NOMO-1 treated with DMSO at 0.1 percent for 48 hours (cell line): ENCODE results near the gene GRIK1.

Experiments used
- DNase-seq: peaks from one replicate; lab custom pipeline; 2025; ENCODE audit not compliant: unreplicated experiment; lab: John Stamatoyannopoulos, UW

Gene GRIK1

DNA sequence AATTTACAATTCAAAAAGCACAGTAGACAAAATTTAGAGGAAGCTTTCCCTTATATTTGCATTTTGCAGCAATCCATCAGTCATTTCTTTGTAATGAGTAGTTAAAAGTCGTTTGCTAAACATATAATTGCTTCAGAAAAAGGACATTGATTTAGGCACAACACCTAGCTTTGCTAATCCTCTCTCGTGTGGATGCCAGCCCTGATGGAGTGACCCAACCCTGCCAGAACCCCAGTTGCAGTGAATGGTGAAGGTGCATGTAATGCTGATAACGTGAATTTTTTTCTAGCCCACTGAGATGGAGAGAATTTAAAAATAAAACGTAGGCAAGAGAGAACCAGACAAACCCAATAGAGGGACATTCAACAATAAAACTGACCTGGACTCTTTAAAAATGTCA is 263.4 kb downstream of the GRIK1 start:
- no peak for DNase-seq

DNA sequence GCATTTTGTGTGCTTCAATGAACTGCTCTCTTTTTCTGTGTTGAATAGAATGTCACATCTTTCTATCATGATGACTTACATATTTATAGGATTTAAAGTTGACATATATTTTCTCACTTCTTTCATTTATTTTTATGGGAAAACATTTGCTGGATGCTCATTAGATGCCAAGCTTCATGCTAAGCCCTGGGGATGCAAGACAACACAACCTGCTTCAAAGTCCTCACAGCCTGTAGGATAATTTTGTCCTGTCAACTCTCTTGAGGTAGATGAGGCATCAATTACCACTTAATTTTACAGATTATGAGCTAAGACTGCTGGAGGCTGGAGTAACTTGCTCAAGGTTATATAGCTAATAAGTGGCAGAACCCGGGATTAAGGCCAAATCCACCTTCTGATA is 264.3 kb downstream of the GRIK1 start:
- DNase-seq = no peak

- no peak for DNase-seq
These were observed 265.5 kb downstream of the GRIK1 start for GRCh38 chr21:29674343-29674742.

DNA sequence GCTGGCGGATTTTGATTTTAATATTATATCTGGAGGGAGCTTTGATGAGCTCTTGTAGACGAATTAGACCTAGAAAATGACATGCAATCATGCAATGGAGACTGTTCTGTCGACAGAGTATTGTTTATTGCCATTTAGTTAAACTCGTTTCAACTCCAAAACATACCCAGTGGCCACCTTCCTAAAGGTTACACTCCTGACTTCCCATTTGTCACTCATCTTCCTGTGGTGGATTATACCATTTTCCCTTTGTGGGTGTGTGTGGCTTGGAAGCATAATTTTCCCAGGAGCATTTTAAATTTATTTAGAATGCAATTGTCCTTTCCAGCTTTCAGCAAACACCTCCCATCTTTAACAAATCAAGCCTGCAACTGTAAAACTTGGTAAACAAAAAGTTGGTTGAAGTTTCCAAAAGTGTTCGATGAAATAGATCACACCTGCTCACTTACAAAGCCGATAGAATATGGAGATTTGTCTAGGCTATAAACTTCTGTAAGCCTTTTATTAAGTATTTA is 266.6 kb downstream of the GRIK1 start:
- DNase-seq = no peak

- DNase-seq = no peak
These were observed 268.1 kb downstream of the GRIK1 start for GRCh38 chr21:29671728-29672127.

DNA sequence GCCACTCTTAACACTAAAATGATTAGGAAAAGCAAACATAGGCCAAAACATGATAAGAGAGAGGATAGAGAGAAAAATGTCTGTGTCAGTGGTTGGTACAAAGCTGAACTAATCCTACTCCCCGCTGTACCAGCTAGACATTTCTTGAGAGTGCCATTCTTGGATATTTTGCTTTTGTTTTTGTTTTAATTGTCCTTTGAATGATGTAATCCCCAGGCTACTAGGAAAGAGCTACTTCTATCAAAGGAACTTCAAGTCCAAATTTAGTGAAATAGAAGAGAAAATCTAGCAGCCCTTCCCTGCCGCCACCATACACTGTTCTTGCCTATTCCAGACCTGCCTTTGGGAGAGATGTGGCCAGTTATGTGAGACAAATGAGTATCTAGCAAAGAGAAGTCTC is 269.6 kb downstream of the GRIK1 start:
- no peak for DNase-seq

- no peak for DNase-seq
These were observed 270.4 kb downstream of the GRIK1 start for GRCh38 chr21:29669416-29669815.

DNA sequence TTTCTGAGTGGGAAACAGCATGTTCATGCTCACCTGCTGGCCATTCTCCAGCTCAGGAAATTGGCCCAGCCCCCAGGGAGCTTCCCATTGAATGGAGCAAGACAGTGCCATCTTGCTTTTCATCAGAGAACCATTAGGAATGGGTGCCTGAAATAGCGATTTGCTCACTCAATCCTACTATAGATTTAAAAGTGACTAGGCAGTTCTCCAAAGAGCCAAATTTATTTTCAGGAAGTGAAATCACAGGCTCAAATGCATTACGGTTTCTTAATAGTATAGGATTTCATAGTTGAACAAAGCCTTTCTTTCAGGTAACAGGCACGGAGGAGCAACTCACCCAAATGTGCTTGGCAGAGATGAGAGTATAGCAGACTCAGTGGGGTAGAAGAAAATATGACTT is 272.1 kb downstream of the GRIK1 start:
- DNase-seq = peak; percentile 81

GRCh38 chr21:29664615-29665014 is 275.2 kb downstream of the GRIK1 start:
- DNase-seq = peak; percentile 3

DNA sequence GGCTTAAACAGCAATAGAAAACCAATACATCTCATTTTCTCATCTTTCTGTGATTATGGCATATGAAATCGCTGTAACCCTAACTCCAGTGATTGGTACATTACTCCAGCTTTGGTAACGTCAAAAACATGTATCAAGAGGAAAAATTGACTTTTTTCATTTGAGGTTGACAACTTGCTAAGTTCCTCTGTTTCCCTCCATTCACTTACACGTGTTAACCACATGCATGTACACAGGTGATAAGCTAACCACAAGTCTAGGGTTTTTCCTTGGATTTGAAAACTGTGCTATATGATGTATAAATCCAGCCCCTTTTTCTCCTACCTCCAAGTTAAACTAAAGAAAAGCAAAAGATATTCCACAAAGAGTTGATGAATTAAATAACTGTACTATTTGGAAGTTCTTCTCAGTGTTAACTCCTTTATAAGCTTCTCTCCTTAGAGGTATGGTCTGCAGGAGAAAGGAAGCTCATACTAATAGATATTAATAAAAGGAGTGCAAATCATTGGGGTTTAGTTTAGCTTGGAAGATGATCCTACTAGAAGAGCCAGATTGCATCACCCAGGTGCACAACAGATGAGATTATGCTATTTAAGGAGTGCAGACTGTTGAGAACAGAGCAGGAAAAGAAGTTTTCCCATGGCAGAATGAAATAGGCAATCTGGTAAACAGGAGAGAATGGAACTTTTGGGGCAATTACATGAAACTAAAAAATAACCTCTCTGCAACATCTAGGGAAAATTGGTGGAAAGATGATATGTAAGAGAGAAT is 277.9 kb downstream of the GRIK1 start:
- no peak for DNase-seq

DNA sequence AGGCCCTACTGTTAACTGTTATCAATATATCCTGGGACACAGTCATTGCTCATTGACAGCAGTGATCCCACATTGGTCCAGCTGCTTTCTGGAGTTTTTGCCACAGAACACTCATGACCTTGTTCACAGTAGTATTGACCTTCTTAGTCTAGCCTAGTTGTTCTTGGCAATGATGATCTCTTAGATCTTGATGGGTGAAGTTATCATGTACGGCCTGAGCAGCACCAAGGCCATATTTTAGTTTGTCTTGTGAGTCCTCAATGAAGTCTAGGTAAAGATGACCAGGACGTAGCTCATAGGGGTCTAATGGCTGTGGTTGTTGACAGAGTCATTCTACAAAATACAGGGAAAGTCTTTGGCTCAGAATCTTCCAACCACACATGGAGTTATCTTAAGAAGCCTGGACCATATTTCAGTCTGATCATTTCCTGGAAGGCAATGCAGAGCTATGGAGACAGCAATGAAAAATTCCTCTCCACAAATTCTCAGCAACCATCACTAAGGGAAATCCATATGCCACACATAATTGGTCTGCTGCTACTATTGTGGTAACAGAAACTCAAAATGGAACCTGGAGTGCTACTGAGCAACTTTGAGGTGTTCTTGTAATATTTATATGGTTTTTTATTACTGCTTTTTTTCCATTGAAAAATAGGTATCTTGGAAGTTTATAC is 279.6 kb downstream of the GRIK1 start:
- DNase-seq = no peak

GRCh38 chr21:29658934-29659203 is 280.9 kb downstream of the GRIK1 start:
- no peak for DNase-seq

- no peak for DNase-seq
These were observed 281.4 kb downstream of the GRIK1 start for GRCh38 chr21:29658177-29658933.

DNA sequence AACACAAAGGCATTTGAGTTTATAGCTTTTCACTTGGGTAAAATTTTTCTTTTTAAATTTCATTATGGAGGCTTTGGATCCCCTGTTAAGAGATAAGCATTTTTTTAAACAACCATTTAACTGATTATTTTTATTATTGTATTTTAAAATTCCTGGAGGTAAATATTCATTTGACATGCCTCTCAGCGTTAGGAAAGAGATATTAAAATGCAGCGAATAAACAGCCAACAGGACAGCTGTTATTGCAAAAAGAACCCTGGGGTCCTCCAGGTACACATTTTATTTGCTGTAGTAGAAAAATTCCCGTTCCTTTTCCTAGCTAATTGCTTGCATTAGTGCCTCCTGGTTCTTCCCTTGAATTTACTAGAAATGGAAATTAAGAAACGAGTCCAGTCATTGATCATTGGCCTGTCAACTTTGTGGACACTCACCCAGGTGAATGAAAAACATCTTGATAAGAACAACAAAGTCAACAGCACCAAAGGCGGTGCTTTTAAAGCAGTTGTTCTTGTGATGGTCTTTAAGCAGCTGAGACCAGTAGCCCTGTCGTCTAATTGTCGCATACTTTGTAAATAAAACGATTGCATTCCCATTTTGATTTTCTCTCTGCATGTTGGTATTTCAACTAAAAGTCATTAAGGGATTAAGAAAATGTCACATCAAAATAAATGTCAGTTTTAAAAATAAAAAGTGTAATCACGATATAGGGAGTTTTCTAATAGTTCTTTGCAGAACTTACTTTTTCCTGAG is 282.4 kb downstream of the GRIK1 start:
- DNase-seq = no peak

DNA sequence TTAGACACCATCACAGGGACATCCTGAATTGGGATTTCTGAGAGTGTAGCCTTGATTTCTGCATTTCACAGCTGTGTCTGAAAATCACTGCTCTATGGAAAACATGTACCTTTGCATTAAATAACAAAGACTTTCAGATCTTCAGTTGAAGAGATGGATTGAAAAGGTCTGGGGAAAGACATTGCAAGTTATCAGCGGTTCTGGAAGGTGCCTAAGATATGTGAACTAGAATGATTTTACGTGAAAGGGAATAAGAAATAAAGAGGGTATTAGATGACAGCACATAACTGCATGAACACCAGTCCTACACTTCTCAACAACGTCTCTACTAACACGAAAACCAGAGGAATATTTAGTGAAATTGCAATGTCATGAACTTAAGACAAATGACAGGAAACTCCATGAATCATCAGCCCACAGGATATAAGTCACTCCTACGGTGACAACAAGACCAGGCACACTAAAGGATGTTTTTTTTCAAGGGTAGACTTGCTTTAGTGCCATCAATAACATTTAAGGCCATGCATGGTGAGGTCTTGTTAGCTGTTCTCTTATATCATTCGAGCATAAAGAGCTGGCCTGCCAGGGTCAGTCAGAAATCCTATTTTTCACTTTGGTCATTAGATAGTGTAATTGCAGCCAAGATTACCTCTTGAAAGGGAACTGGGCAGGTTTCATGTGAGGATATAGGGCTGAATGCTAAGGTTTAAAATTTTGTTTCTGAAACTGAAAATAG is 283.1 kb downstream of the GRIK1 start:
- peak; percentile 95 for DNase-seq

- DNase-seq = no peak
These were observed 284.2 kb downstream of the GRIK1 start for GRCh38 chr21:29655577-29655976.

DNA sequence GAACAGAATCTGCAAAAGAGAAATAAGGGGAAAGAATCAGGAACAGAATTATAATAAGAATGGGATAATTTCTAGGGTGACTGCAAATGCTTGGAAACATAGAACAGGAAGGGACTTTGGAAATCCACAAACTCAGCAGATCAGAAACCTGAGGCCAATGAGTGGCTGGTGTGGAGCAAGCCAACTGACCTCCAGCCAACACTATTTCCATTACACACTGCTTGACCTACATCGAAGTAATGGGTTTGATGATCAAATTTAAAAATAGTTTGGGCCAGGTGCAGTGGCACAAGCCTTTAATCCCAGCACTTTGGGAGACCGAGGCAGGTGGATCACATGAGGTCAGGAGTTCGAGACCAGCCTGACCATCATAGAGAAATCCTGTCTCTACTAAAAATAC is 284.9 kb downstream of the GRIK1 start:
- no peak for DNase-seq

DNA sequence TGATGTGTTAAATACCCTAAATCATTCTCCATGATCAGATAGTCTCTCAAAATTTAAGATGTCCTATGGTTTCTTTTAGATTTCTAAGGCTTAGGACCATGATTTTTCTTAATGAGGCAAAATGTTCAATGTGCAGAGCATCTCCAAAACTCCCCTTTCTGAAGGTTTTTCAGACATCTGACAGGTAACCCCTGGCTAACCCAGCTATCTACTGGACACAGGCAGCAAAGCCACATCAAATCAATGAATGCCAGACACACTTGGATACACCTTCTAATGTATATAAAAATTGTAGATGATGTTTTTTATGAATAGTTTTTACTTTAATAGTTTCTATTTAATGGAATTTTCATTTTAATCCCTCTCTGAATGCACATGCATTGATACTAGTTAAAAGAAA is 285.6 kb downstream of the GRIK1 start:
- no peak for DNase-seq

DNA sequence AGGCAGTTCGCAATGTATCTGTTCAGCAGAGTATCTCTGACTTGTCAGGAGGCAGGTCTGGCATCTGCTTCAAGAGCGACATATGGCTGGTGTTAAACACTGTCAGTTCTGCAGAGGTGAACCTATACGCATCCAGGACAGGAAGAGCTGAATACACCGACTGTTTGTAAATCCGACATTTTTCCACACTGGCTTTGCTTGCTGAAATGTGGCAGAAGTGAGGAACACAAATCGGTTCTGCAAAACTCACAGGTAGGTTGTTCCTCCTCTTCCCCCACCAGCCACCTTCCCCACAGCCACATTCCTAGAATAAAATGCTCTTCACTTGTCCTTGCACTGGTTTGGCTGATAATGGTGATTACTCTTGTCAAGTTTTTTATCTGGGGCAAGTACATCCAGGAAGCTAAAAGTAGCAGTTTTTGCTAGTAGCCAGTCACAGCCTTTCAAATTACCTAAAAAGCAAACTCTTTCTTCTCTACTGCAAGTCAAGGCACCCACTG is 289.2 kb downstream of the GRIK1 start:
- no peak for DNase-seq

- DNase-seq = no peak
These were observed 290.4 kb downstream of the GRIK1 start for GRCh38 chr21:29649406-29649814.
